DMS 273 treated with DMSO at 0.1 percent for 48 hours (cell line): ENCODE results near the gene TMEM156.

Source experiments
- DNase-seq: peaks from one replicate; lab custom pipeline; 2025; lab: John Stamatoyannopoulos, UW

TMEM156 gene, protein sequence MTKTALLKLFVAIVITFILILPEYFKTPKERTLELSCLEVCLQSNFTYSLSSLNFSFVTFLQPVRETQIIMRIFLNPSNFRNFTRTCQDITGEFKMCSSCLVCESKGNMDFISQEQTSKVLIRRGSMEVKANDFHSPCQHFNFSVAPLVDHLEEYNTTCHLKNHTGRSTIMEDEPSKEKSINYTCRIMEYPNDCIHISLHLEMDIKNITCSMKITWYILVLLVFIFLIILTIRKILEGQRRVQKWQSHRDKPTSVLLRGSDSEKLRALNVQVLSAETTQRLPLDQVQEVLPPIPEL

DNA sequence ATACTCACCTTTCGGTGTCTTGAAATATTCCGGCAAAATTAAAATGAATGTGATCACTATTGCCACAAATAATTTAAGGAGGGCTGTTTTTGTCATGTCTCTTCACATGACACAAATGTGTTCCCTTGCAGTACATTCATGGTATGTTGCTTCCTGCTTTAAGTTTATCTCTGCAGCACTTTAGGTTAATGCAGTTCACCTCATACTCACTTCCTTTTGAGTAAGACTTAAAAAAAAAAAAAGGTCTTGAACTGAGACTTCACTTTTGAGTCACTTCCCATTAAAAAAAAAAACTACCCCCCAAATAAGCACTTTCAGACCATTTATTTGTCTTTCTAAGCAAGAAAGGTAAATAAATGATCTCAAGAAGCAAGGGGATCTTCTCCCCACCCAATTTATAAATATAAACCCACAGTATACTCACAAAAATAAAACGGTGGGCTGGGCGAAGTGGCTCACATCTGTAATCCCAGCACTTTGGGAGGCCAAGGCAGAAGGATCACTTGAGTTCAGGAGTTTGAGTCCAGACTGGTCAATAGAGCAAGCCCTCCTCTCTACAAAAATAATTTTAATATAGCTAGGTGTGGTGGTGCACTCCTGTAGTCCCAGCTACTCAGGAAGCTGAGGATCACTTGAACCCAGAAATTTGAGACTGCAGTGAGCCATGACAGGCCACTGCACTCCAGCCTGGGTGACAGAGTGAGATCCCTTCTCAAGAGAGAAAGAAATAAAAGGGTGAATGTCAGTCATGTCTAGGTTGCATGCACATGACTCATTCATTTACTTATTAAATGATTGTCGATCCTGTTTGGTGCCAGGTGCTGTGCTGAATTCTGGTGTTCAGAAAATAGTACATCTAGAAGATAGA is at the start of gene TMEM156:
Gene TMEM156, minus strand, starts transcription at position 192 of the 868 bp plus-strand sequence. Its CDS starts 96 bp downstream, at position 96.
- no peak for DNase-seq

DNA sequence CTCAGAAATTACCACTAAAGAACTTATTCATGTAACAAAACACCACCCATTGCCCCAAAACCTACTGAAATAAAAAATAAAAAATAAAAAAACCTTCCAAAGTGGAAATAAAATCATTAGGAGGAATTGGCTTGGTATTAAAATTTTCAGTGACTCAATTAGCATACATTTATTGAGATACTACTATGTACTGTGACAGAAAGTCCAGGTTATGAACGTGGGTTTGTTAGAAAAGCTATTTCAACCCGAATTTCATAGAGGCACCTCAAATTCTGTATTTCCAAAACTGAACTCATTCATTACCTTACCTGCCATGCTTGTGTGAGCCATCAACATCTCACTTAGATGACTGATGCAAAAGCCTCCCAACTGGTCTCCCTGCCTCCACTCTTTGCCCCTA is 46.6 kb upstream of the TMEM156 start:
- DNase-seq, result no peak

DNA sequence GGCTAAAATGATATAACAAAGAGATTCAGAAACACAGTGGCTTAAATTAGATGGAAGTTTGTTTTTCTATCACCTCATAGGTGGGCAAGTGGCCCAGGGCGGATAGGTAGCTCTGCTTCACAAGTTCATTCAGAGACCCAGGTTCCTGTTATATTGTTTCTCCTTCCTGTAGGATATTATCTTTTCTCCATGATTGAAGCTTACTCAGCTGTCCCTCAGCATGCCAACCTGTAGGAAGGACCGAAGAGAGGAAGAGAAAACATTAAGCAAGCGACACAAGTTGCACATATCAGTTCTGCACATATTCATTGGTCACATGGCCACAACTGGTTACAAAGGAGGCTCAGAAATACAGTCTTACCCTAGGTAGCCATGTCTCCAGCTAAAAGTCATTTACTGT is 36.7 kb upstream of the TMEM156 start:
- no peak for DNase-seq

DNA sequence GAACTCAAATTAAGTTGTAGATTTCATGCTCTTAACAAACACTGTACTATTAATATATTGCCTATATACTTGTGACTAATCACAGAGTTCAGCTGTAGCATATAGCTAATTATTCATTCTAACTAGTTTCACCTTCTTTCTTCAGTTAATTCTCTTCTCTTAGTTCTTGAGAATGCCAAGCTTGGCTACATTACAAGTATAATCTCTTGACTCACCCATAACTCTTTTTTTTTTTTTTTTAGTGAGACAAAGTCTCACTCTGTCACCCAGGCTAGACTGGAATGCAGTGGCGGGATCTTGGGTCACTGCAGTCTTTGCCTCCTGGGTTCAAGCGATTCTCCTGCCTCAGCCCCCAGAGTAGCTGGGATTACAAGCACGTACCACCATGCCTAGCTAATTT is 35.2 kb upstream of the TMEM156 start:
- DNase-seq, result no peak

DNA sequence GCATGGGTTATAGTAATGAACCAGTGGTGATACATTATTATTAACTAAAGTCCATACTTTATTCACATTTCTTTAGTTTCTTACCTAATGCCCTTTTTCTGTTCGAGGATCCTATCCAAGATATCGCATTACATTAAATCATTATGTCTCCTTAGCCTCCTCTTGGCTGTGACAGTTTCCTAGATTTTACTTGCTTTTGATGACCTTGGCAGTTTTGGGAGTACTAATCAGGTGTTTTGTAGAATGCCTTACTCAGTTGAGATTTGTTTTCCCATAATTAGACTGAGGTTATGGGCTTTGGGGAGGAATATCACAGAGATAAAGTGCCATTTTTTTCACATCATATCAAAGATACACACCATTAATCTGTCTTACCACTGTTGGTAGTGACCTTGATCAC is 34.8 kb upstream of the TMEM156 start:
- DNase-seq, result no peak

DNA sequence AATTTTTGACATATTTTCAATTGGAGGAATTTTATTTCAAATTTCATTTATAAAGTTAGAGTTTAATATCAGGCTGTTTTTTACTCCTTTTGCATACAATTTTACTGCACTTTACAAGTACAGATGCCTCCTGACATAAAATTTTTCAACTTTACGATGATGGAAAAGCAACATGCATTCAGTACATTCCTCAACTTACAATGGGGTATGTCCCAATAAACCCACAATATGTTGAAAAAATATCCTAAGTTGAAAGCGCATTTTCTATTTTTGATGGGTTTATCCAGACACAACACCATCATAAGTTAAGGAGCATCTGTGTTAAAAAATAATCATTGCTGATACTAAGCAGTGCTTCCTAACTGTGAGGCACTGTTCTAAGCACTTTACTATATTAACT is 34.2 kb upstream of the TMEM156 start:
- DNase-seq, result no peak

DNA sequence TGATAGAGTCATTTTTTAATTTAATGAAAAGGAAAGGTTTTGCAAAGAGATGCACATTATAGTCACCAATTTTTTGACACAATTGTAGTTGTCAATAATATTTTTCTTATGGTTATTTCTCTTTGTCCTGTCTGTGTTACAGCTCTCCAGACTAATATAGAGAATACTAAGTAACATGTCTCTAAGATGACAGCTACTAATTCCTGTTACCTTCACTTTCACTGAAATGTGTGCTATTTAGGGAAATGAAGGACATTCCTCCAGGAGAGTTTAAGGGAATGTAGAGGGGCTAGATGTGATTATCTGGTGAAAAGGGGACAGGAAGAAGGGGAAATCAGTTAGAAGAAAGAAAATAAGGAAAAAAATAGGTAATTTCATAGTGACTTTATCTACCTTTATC is 31.2 kb upstream of the TMEM156 start:
- DNase-seq, result no peak

DNA sequence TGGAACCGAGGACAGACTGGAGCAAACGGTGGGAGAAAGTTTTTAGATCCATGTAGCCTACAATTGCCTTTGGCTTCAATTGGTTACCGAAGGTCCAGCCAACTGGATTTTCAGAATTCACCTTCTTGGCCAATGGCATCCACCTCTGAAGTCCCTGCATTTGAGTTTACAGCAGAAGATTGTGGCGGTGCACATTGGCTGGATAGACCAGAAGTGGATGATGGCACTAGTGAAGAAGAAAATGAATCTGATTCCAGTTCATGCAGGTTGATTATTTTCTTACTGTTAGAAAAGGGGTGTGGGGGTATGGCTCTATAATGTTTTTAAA is 30.5 kb upstream of the TMEM156 start:
- no peak for DNase-seq

DNA sequence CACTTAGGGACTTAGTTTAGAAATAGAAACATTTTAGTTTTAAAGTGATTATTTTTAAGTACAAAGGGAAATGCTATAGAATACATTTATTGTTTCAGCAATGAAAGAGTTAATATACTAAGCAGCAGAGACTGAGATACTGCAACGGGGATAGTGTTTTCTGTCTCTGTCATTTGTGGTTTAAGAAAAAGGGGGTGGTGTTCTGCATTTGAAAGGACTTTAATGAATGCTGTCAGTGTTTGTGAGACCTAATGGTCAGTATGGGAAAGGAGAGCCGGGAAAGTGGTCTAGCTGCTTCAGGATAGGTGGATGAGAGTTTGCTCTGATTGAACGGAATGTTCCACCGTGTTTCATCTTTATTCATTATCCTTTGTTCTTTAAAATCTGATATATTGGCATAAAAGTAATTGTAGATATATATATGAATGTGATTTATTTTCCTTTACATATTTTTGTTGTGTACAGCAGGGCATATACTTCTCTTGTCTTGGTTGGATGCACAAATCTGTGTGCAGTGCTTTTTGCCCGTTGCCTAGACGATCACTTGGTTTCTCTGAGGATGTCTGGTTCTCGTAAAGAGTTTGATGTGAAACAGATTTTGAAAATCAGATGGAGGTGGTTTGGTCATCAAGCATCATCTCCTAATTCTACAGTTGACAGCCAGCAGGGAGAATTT is 30.0 kb upstream of the TMEM156 start, which contains the start of gene KLHL5:
Gene KLHL5, plus strand, starts transcription at position 139 of the 676 bp plus-strand sequence. Its CDS starts 421 bp downstream, at position 560.
- DNase-seq, result no peak

DNA sequence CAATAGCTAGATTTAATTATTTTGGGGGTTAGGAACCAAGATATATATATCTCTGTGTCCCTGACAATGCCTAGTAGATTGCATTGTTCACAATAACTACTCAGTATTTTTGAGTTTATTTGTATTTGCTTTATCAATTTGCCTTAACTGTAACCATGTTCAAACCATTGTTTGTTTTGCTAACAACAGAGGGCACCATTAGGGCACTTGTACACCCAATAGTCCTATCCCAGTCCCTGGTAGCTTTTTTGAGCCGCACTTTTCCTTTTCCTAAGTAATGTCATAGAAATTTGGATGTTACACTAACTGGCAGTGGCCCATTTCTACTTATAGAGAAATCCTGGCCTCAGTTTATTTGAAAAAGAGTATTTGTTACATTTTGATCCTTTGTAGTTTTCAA is 29.2 kb upstream of the TMEM156 start:
- no peak for DNase-seq

DNA sequence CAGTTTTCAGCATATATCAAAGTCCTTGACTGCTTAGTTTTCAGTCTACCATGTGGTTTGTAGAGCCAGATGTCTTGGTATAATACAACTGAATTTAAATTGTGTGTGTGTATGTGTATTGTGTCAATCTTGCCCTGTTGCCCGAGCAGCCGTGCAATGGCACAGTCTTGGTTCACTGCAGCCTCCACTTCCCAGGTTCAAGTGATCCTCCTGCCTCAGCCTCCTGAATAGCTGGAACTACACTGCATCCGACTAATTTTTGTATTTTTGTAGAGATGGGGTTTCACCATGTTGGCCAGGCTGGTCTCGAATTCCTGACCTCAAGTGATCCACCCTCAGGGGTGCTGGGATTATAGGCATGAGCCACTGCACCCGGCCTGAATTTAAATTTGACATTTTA is 23.8 kb upstream of the TMEM156 start:
- DNase-seq, result no peak

DNA sequence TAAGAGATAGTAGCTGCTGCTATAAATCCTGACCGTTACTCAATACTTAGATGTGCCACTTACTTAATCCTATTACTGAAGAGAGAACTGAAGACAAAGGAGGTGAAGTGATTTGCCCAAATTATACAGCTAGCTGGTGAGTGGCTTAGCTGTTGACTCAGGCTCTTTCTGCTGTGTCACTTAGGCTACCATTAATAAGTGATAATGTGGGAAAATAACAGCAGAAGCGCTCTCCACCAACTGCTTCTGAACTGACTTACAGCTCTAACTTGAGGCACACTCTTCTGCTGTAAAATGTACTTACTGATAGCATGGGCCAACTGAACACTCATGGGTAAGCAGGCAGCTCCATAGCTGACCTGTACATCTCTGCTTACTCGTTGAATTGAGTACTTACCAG is 22.3 kb upstream of the TMEM156 start:
- DNase-seq, result no peak

DNA sequence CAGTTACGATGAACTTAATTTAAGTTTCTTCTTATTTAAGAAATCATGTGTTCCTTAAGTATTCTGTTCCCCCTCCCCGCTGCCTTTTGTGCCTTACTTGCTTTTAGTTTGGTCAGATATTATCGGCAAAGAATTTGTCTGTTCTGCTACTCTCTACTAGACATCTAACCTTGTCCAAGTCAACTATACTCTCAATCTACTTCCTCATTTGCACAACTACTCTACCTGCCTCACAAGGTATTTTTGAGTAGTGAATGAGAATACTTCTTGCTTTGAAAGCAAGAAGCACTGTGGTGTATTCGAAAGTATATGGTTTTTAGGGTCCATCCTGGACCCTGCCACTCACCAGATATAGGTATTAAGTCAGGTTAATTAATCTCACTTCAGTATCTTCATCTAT is 21.8 kb upstream of the TMEM156 start:
- DNase-seq, result no peak

DNA sequence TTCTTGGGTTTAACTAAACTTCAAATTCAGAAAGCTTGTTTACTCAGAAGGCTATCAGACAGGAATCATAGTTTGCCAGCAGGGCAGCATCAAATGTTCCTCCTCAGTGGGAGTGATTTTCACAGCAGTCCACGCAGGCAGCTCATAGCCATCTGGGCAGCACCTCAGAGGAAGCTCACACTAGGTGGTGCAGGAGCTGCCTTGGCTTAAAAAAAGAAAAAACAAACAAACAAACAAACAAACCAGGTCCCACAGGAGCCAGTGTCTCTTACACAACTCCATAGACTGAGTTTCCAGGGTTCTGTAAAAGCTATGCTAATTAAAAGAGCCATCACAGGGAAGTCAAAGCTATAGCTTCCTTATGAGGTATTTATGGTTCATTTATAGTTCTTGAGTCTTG is 19.3 kb upstream of the TMEM156 start:
- no peak for DNase-seq

DNA sequence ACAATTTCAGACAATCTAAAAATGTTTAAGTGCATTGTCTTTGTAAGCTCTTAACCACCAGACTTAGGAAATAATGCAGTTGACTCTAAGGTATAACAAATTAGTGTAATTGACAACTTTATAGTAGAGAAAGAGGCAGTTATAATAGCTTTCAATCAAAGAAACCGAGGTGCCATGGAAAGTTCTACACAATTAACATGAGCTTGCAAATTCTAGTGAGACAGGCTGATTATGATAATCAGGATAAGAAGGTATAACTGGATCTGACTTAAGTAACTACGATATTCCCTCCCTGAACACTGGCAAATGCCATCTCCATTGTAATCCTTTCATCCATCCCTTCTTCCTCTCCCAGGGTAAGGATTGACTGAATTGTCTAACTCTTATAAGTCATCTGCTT is 18.4 kb upstream of the TMEM156 start:
- DNase-seq, result no peak

DNA sequence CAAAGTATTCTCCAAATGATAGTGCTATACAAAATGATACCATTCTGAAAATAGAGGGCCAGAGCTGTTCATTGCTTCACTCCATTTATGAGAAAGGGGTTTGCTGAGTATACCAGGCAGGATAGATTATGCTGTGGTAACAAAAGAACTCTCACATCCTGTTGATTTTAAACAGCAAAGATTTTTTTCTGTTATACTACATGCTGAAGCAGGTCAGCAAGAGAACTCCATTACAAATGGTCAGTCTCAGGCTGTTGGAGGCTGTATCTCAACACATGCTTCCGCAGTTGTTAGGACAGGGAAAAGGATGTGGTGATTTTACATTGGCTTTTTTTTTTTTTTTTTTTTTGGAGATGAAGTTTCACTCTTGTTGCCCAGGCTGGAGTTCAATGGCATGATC is 16.1 kb upstream of the TMEM156 start:
- DNase-seq, result no peak

DNA sequence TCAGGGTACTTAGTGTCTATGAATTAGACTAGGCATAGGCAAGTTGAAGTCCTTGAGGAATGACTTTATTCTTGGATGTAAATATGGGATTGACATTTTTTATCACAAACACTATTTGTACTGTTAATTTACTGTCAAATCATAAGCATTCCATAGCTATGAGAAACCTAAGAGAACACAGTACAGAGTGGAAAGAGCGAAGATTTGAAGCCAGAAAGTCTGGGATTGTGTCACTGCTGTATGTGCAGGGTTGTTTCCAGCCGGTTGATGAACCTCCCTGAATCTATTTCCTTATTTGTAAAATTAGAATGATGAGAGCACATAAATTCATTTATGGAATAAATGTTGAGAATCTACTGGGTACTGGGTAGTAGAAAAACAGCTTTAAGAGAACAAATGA is 15.5 kb upstream of the TMEM156 start:
- DNase-seq, result no peak

DNA sequence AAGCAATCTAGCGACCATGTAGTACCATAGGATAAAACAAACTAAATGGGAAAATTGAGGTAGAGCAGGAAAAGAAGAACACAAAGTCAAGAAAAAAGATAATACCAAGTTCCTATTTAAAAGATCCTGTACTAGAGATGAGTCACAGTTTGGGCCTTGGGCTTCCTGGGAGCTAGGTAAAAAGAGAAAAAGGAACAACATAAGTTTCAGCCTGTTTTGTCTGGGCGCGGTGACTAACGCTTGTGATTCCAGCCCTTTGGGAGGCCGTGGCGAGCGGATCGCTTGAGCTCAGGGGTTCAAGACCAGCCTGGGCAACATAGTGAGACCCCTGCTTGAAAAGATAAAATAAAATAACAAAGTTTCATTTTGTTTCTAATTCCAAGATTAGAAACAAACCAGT is 14.0 kb upstream of the TMEM156 start:
- DNase-seq, result no peak

DNA sequence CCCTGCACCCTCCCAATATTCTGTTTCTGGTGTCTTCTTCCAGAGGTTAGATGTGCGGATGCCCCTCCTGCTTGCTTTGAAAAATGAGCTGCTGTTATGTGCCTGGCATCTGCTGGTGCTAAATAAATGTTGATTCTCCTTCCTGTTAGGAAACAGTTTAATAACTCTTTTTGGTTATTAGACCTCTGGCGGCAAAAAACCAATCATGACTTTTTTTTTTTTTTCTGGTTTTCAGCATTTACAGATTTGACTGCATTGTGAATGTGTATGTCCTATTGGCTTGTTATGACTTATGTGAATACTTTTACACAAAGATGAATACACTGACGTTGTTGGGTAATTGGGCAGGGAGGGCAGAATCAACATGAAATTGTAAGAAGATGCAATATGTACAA is 13.6 kb upstream of the TMEM156 start:
- DNase-seq, result no peak

DNA sequence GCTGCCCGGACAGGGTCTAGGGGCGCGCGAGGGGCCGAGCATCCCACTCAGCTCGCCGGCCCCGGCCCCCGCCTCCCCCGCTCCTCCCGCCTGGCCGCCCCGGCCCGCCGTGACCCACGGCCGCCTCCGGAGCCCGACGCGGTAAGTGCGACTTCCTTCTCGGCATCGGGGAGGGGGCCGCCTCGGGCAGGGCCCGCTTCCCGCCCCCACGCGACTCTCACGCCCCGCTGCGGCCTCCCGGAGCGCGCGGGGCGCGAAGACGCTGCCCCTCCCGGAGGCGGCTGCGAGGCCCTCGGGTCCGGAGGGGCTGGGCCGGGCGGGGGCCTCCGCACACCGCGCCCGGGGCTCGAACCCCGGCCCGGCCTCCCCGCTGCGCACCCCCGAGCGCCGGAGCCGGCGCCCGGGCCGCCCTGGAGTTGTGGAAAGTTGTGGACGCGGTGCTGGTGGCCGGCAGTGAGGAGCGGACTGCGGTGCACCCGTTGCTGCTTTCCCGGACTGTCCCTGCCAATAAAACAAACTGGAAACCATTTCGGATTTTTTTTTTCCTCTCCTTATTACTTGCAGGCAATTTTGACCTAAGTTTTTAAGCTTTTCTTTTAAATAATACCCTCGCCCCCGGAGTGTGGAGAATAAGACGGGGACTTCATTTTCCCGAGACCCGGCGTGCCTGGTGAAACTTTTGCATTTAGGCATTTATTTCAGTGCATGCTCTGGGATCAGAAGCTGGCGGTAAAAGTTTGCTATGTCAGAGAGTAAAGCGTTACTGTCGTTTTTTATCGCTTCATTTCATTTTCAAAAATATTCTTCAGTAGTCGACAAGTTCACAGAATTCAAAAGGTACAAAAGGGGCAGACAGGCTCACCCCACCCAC is 13.0 kb upstream of the TMEM156 start:
- no peak for DNase-seq

DNA sequence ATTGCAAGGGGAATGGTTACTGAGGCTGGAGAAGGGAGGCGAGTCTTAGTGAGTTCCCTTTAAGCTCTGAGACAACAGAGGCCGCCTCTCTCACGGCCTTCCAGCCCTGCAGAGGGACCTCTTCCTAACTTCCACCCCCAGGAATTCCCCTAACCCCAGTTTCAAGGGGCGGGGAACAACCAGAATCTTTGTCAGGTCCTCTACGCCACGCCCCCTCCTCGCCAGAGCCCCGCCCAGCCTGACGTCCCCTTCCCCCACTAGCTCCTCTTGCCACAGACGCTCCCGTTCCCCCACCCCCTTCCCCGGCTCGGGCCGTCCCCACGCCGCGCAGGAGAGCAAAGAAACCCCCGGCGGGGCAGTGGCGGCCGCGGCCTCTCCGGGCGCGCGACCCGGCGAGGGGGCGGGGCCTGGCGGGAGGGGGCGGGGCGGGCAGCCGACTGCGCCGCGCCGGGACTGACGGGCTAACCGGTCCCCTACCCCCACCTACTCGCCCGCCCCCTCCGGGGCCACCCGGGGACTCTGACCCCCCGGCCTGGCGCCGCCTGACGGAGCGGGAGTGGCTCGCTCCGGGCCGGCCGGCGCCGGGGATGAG is 12.3 kb upstream of the TMEM156 start:
- peak; percentile 14 for DNase-seq
